ENCODE data around the gene MYL12B.
"Not testable (repeated sequence)": the region's sequence is repeated elsewhere in the genome, so short reads cannot be mapped to it uniquely, and the experiment has no call there.

Gene MYL12B

GRCh38 chr18:3305354-3305762, 43.4 kb downstream of the MYL12B start:
- DNase-seq: no peak

- DNase-seq: no peak
Observed at GRCh38 chr18:3305933-3306332, 44.0 kb downstream of the MYL12B start.

GRCh38 chr18:3306391-3306790, 44.5 kb downstream of the MYL12B start:
- no peak for DNase-seq

- DNase-seq: no peak
Observed at GRCh38 chr18:3313685-3314084, 51.8 kb downstream of the MYL12B start.

GRCh38 chr18:3315344-3315743, 53.4 kb downstream of the MYL12B start:
- DNase-seq: not testable (repeated sequence)

GRCh38 chr18:3319399-3319798, 57.5 kb downstream of the MYL12B start:
- no peak for DNase-seq

GRCh38 chr18:3319894-3320454, 58.0 kb downstream of the MYL12B start:
- DNase-seq: no peak

- DNase-seq: peak; percentile 12
Observed at GRCh38 chr18:3321133-3321812, 59.3 kb downstream of the MYL12B start.

GRCh38 chr18:3323900-3324299, 62.0 kb downstream of the MYL12B start:
- DNase-seq: no peak
